HEK293 (cell line): ENCODE results near the gene CIAO2A.

ENCODE experiments used
- CTCF ChIA-PET: fragments of 350-600 bp; formaldehyde crosslinking; extraction: SDS; loops from one replicate; lab custom pipeline; 2021; ENCODE audit warnings: antibody characterized with exemption; lab: Yijun Ruan, JAX
- POLR2A ChIA-PET: fragments of 300-600 bp; formaldehyde crosslinking; extraction: SDS; loops from one replicate; lab custom pipeline; 2020; ENCODE audit warnings: antibody characterized with exemption, inconsistent platforms; lab: Yijun Ruan, JAX
- H3K27ac ChIP-seq: fragments of 200-500 bp; sonication (Bioruptor generic); 2 replicates; pipeline ENCODE4 v1.5.1; 2014; ENCODE audit warnings: low read depth, low read length, control low read depth, inconsistent platforms; ENCODE audit errors: extremely low read depth
- H3K36me3 ChIP-seq, 2 experiments: fragments of 200-500 bp in 1 of 2; sonication (Bioruptor generic) in 1 of 2; 1 replicate in 1 of 2; 2 replicates in 1 of 2; pipeline ENCODE4 v1.5.1; 2014 to 2017; ENCODE audit warnings: inconsistent platforms in 2 of 2, low read length in 2 of 2; ENCODE audit not compliant: control insufficient read depth in 2 of 2, insufficient read depth in 1 of 2
- H3K4me1 ChIP-seq: fragments of 200-500 bp; sonication (Bioruptor generic); 2 replicates; pipeline ENCODE4 v1.5.1; 2014; ENCODE audit warnings: mild to moderate bottlenecking, low read length, inconsistent platforms; ENCODE audit not compliant: control insufficient read depth, insufficient read depth
- H3K4me3 ChIP-seq: 2 replicates; pipeline ENCODE4 v1.5.1; 2011; ENCODE audit warnings: low read depth, mild to moderate bottlenecking, control low read depth, low read length, moderate library complexity
- H3K9me3 ChIP-seq: fragments of 200-500 bp; sonication (Bioruptor generic); 2 replicates; pipeline ENCODE4 v1.5.1; 2014; ENCODE audit warnings: low read depth, low read length, inconsistent platforms; ENCODE audit not compliant: control insufficient read depth, insufficient read depth
- GLIS1 ChIP-seq: fragments of 450-650 bp; formaldehyde crosslinking; IDR thresholded peaks from 2 replicates; pipeline ENCODE4 v1.5.1; 2016; ENCODE audit warnings: missing biosample characterization, missing genetic modification characterization
- PRDM10 ChIP-seq: fragments of 450-650 bp; formaldehyde crosslinking; IDR thresholded peaks from 2 replicates; pipeline ENCODE4 v1.5.1; 2016; ENCODE audit warnings: missing biosample characterization, missing genetic modification characterization
- SCRT2 ChIP-seq: fragments of 450-650 bp; formaldehyde crosslinking; IDR thresholded peaks from 2 replicates; pipeline ENCODE4 v1.5.1; 2016; ENCODE audit warnings: missing biosample characterization, missing genetic modification characterization
- SP3 ChIP-seq: fragments of 450-650 bp; formaldehyde crosslinking; IDR thresholded peaks from 2 replicates; pipeline ENCODE4 v1.5.1; 2016; ENCODE audit warnings: missing biosample characterization, missing genetic modification characterization
- TSHZ1 ChIP-seq: fragments of 450-650 bp; formaldehyde crosslinking; IDR thresholded peaks from 2 replicates; pipeline ENCODE4 v1.5.1; 2016; ENCODE audit warnings: missing biosample characterization, missing genetic modification characterization, borderline replicate concordance
- ZBTB17 ChIP-seq: fragments of 450-650 bp; formaldehyde crosslinking; IDR thresholded peaks from 2 replicates; pipeline ENCODE4 v1.5.1; 2016; ENCODE audit warnings: missing biosample characterization, missing genetic modification characterization
- ZBTB21 ChIP-seq: fragments of 450-650 bp; formaldehyde crosslinking; IDR thresholded peaks from 2 replicates; pipeline ENCODE4 v1.5.1; 2017; ENCODE audit warnings: missing biosample characterization, missing genetic modification characterization
- ZFHX2 ChIP-seq: fragments of 450-650 bp; formaldehyde crosslinking; conservative IDR thresholded peaks from 2 replicates; pipeline ENCODE4 v1.5.1; 2016; ENCODE audit warnings: missing biosample characterization, missing genetic modification characterization
- ZNF155 ChIP-seq: fragments of 450-650 bp; formaldehyde crosslinking; IDR thresholded peaks from 2 replicates; pipeline ENCODE4 v1.5.1; 2016; ENCODE audit warnings: missing biosample characterization, missing genetic modification characterization
- ZNF274 ChIP-seq, 2 experiments: fragments of 200-500 bp in 1 of 2; fragments of 450-650 bp in 1 of 2; sonication (Bioruptor generic) in 1 of 2; formaldehyde crosslinking in 1 of 2; IDR thresholded peaks; 2 replicates each; pipeline versions ENCODE4 v1.5.1 to v1.6.1; 2014 to 2016; ENCODE audit warnings: borderline replicate concordance in 1 of 2, inconsistent platforms in 1 of 2, low read length in 1 of 2, missing biosample characterization in 1 of 2, missing genetic modification characterization in 1 of 2
- ZNF292 ChIP-seq: fragments of 450-650 bp; formaldehyde crosslinking; IDR thresholded peaks from 2 replicates; pipeline ENCODE4 v1.5.1; 2016; ENCODE audit warnings: low read depth, missing biosample characterization, missing genetic modification characterization, borderline replicate concordance
- ZNF324 ChIP-seq: fragments of 450-650 bp; formaldehyde crosslinking; IDR thresholded peaks from 2 replicates; pipeline ENCODE4 v1.5.1; 2016; ENCODE audit warnings: missing biosample characterization, missing genetic modification characterization
- ZNF518A ChIP-seq: fragments of 450-650 bp; formaldehyde crosslinking; conservative IDR thresholded peaks from 2 replicates; pipeline ENCODE4 v1.5.1; 2016; ENCODE audit warnings: low read depth, missing biosample characterization, missing genetic modification characterization
- ZNF571 ChIP-seq: fragments of 450-650 bp; formaldehyde crosslinking; IDR thresholded peaks from 2 replicates; pipeline ENCODE4 v1.5.0; 2017; ENCODE audit warnings: missing biosample characterization, missing genetic modification characterization
- ZNF629 ChIP-seq: fragments of 450-650 bp; formaldehyde crosslinking; IDR thresholded peaks from 2 replicates; pipeline ENCODE4 v1.5.1; 2017; ENCODE audit warnings: missing biosample characterization, missing genetic modification characterization
- ZNF704 ChIP-seq: fragments of 450-650 bp; formaldehyde crosslinking; IDR thresholded peaks from 2 replicates; pipeline ENCODE4 v1.5.1; 2016; ENCODE audit warnings: missing biosample characterization, missing genetic modification characterization
- ZNF76 ChIP-seq: fragments of 450-650 bp; formaldehyde crosslinking; IDR thresholded peaks from 2 replicates; pipeline ENCODE4; 2016; ENCODE audit warnings: low read depth, missing biosample characterization, missing genetic modification characterization, borderline replicate concordance
- ZNF791 ChIP-seq: fragments of 450-650 bp; formaldehyde crosslinking; IDR thresholded peaks from 2 replicates; pipeline ENCODE4 v1.5.1; 2016; ENCODE audit warnings: missing biosample characterization, missing genetic modification characterization
- ZSCAN23 ChIP-seq: fragments of 450-650 bp; formaldehyde crosslinking; IDR thresholded peaks from 2 replicates; pipeline ENCODE4 v1.5.1; 2016; ENCODE audit warnings: missing biosample characterization, missing genetic modification characterization

CIAO2A gene

GRCh38 chr15:64093627-64094417, at the start of gene CIAO2A (continued):
- TF ChIP-seq ZNF518A (peak; percentile 57; the same call in 1 of the 2 replicates), SP3 (tag by site-specific recombination) (peak; percentile 72), TSHZ1 (tag by site-specific recombination) (no peak), ZNF629 (tag by site-specific recombination) (peak; percentile 90), ZBTB17 (tag by site-specific recombination) (peak; percentile 98), ZFHX2 (no peak), ZBTB21 (peak; percentile 86), PRDM10 (tag by site-specific recombination) (peak; percentile 26), ZNF76 (tag by site-specific recombination) (peak; percentile 99), ZNF704 (no peak), GLIS1 (tag by site-specific recombination) (no peak)

GRCh38 chr15:64143276-64143675, 49.6 kb upstream of the CIAO2A start:
- POLR2A ChIA-PET = no interaction called here
- peaks cover 0 to 24% of the 10 kb centered on the region in 2 experiments; a peak in 1 of 3 replicates for H3K36me3 ChIP-seq
- no peak overlapping the region for H3K4me3 ChIP-seq
- H3K9me3 ChIP-seq = no peaks in the 10 kb centered on the region
- H3K27ac ChIP-seq = no peak overlapping the region
- no peaks in the 10 kb centered on the region; the same call in 1 of the 2 replicates for H3K4me1 ChIP-seq
- CTCF ChIA-PET = interaction anchor here (2.3 kb wide), 1 partner anchor 10 kb away, joined by 8 read pairs; no protein-coding TSS in a partner anchor
- TF ChIP-seq ZNF155 (tag by site-specific recombination) = no peak
- no peak for TF ChIP-seq ZNF274 (IDR thresholded peaks at IDR 0.05; ENCODE audit: low read length)
- TF ChIP-seq ZNF274 (tag by site-specific recombination; IDR thresholded peaks at IDR 0.05; ENCODE audit: borderline replicate concordance) = no peak
- TF ChIP-seq ZNF324 (tag by site-specific recombination) = no peak
- TF ChIP-seq ZNF791 (tag by site-specific recombination) = no peak
- no peak for TF ChIP-seq ZNF292 (tag by site-specific recombination)
- TF ChIP-seq ZNF571 = no peak
- TF ChIP-seq SCRT2 = peak; percentile 27; the same call in 1 of the 2 replicates
- no peak for TF ChIP-seq ZSCAN23
